Liver (tissue), 9 donors: ENCODE measurements around the gene HEXIM1. TPM values are rescaled to one million over a fixed set of nuclear protein-coding genes. Genes with fewer than 3 reads are reported as not detected.

Source experiments
- DNase-seq: peaks from one replicate; pipeline ENCODE4 v3.0.0-alpha.2; 2017; ENCODE audit warnings: low spot score
- H3K27ac ChIP-seq, 2 donors: one replicate each; pipeline ENCODE4 v1.7.0; 2013; ENCODE audit warnings: inconsistent platforms in 2 of 2, low read length in 2 of 2, control low read depth in 1 of 2, low read depth in 1 of 2, mild to moderate bottlenecking in 1 of 2
- H3K27me3 ChIP-seq, 4 donors: one replicate each; pipeline versions ENCODE4 v1.6.1 to v1.7.0; 2013; ENCODE audit warnings: low read length in 3 of 4, inconsistent platforms in 1 of 4, mild to moderate bottlenecking in 1 of 4, moderate library complexity in 1 of 4; ENCODE audit not compliant: control insufficient read depth in 4 of 4, insufficient read depth in 4 of 4
- H3K36me3 ChIP-seq, 4 donors: one replicate each; pipeline versions ENCODE4 v1.6.1 to v1.7.0; 2013; ENCODE audit warnings: low read length in 3 of 4, mild to moderate bottlenecking in 3 of 4, low read depth in 1 of 4, moderate library complexity in 1 of 4; ENCODE audit not compliant: control insufficient read depth in 4 of 4, insufficient read depth in 3 of 4
- H3K4me1 ChIP-seq, 4 donors: one replicate each; pipeline versions ENCODE4 v1.6.1 to v1.7.0; 2013; ENCODE audit warnings: low read length in 3 of 4, mild to moderate bottlenecking in 3 of 4, moderate library complexity in 1 of 4; ENCODE audit not compliant: control insufficient read depth in 4 of 4, insufficient read depth in 4 of 4
- H3K4me3 ChIP-seq, 3 donors: one replicate each; pipeline versions ENCODE4 v1.6.1 to v1.7.0; 2013; ENCODE audit warnings: low read length in 3 of 3, control low read depth in 1 of 3, low read depth in 1 of 3, mild to moderate bottlenecking in 1 of 3
- H3K9ac ChIP-seq, 2 donors: one replicate each; pipeline ENCODE4 v1.7.0; 2013; ENCODE audit warnings: low read length in 2 of 2, mild to moderate bottlenecking in 2 of 2, moderate library complexity in 2 of 2, control low read depth in 1 of 2, low read depth in 1 of 2
- H3K9me3 ChIP-seq, 4 donors: one replicate each; pipeline versions ENCODE4 v1.6.1 to v1.7.0; 2013; ENCODE audit warnings: low read length in 3 of 4; ENCODE audit not compliant: control insufficient read depth in 4 of 4
- EGR1 ChIP-seq, 2 donors: IDR thresholded peaks; 2 replicates each; pipeline ENCODE4 v1.6.1; 2016 to 2018; ENCODE audit warnings: antibody characterized with exemption in 2 of 2, low read depth in 2 of 2
- FOXA1 ChIP-seq: IDR thresholded peaks from 2 replicates; pipeline ENCODE4 v1.6.1; 2016; ENCODE audit warnings: antibody characterized with exemption
- FOXA2 ChIP-seq: IDR thresholded peaks from 2 replicates; pipeline ENCODE4 v1.6.1; 2016; ENCODE audit warnings: antibody characterized with exemption
- GABPA ChIP-seq, 2 donors: IDR thresholded peaks in 1 of 2; conservative IDR thresholded peaks in 1 of 2; 2 replicates each; pipeline ENCODE4 v1.6.1; 2016; ENCODE audit warnings: antibody characterized with exemption in 2 of 2, mild to moderate bottlenecking in 1 of 2, moderate library complexity in 1 of 2
- HNF4A ChIP-seq, 2 donors: conservative IDR thresholded peaks; 2 replicates each; pipeline ENCODE4 v1.6.1; 2016; ENCODE audit warnings: antibody characterized with exemption in 2 of 2, mild to moderate bottlenecking in 2 of 2
- HNF4G ChIP-seq: IDR thresholded peaks from 2 replicates; pipeline ENCODE4 v1.6.1; 2016; ENCODE audit warnings: antibody characterized with exemption
- JUND ChIP-seq, 2 donors: IDR thresholded peaks; 2 replicates each; pipeline ENCODE4 v1.6.1; 2016; ENCODE audit warnings: antibody characterized with exemption in 2 of 2
- NR2F2 ChIP-seq: IDR thresholded peaks from 2 replicates; pipeline ENCODE4 v1.6.1; 2016; ENCODE audit warnings: antibody characterized with exemption
- RAD21 ChIP-seq, 2 donors: IDR thresholded peaks; 2 replicates each; pipeline ENCODE4 v1.6.1; 2016; ENCODE audit warnings: antibody characterized with exemption in 2 of 2, mild to moderate bottlenecking in 2 of 2
- RXRA ChIP-seq, 2 donors: IDR thresholded peaks; 2 replicates each; pipeline ENCODE4 v1.6.1; 2017 to 2018; ENCODE audit warnings: antibody characterized with exemption in 2 of 2, mild to moderate bottlenecking in 1 of 2
- SP1 ChIP-seq: IDR thresholded peaks from 2 replicates; pipeline ENCODE4 v1.6.1; 2018; ENCODE audit warnings: antibody characterized with exemption, mild to moderate bottlenecking
- TAF1 ChIP-seq: conservative IDR thresholded peaks from 2 replicates; pipeline ENCODE4 v1.6.1; 2016; ENCODE audit warnings: antibody characterized with exemption, mild to moderate bottlenecking
- YY1 ChIP-seq: IDR thresholded peaks from 2 replicates; pipeline ENCODE4 v1.6.1; 2016; ENCODE audit warnings: antibody characterized with exemption, mild to moderate bottlenecking
- WGBS: extraction: QIAGEN DNeasy Blood & Tissue Kit; methylation state at CpG from one replicate; pipeline ENCODE4 v1.1.7; 2013; 5-methylcytosine and 5-hydroxymethylcytosine counted together
- polyA plus RNA-seq, 2 donors: library from polyadenylated mRNA; stranded (reverse) in 1 of 2; unstranded in 1 of 2; fragments of 200-250 nt in 1 of 2; fragments of >200 nt in 1 of 2; fragmentation: Nextera tagmentation in 1 of 2; extraction: Ambion mirVana in 1 of 2; gene quantifications; one replicate each; pipeline versions ENCODE4 v1.2.1 to v1.2.3, GENCODE V29; 2013 to 2015
- total RNA-seq, 2 donors: library from RNA; depleted of rRNA; stranded (reverse); fragments of >200 nt; gene quantifications; one replicate each; pipeline ENCODE4 v1.2.3, GENCODE V29; 2014
- TF ChIP-seq, protein P1 (sequence below): IDR thresholded peaks from 2 replicates; pipeline ENCODE4 v1.6.1; 2016; ENCODE audit warnings: antibody characterized with exemption
- TF ChIP-seq, protein P2 (sequence below): IDR thresholded peaks from 2 replicates; pipeline ENCODE4 v1.6.1; 2016; ENCODE audit warnings: antibody characterized with exemption
- TF ChIP-seq, protein P3 (sequence below): fragments of 150-350 bp; IDR thresholded peaks from 2 replicates; pipeline ENCODE4 v1.5.1; 2017; ENCODE audit warnings: improper control_type of control experiment, low read depth, low read length; ENCODE audit not compliant: missing input control
- TF ChIP-seq, protein P4 (sequence below): IDR thresholded peaks from 2 replicates; pipeline ENCODE4 v1.6.1; 2016; ENCODE audit warnings: antibody characterized with exemption
- TF ChIP-seq, protein P5 (sequence below): IDR thresholded peaks from 2 replicates; pipeline ENCODE4 v1.6.1; 2016; ENCODE audit warnings: antibody characterized with exemption, mild to moderate bottlenecking
- donor health status: healthy.
- donor health status: healthy.
- donor health status: healthy.
- donor health status: healthy.
- donor health status: healthy.

The HEXIM1 gene
- total and polyA plus RNA-seq, 4 donors, result 7.4 to 14.3 (median 12.3) TPM

DNA sequence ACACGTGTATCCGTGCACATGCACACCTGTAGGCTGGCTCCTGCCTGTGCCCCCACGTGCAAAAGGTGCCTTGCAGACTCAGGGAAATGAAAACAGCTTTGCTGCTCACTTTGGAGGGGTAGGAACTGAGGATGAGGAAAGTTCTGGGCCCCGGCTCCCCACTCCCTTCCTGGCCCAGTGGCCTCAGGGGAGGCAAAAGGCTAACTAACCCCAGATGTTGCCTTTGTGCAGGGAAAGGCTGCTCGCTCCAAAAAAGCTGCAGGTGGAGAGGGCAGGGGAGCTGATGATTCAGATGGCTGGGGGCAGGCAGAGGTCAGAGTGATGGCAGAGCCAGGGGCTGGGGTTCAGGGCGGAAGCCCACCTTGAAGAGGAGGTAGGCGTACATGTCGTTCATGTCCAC is 28.3 kb upstream of the HEXIM1 start:
- TF ChIP-seq TAF1, result no peak
- no peak for TF ChIP-seq HNF4A (conservative IDR thresholded peaks at IDR 0.05)
- TF ChIP-seq SP1, result no peak
- no peak for TF ChIP-seq RXRA (IDR thresholded peaks at IDR 0.05)
- TF ChIP-seq RAD21 (IDR thresholded peaks at IDR 0.05), result no peak
- Histone ChIP-seq H3K9me3 (no peaks in the 10 kb centered on the region), H3K27ac (no peak overlapping the region), H3K27me3 (no peaks in the 10 kb centered on the region), H3K36me3 (no peaks in the 10 kb centered on the region), H3K4me3 (no peak overlapping the region), H3K4me1 (no peaks in the 10 kb centered on the region), H3K9ac (no peak overlapping the region)
- no peak for DNase-seq
- 95% methylated on average over 8 of the region's 8 CpGs for WGBS

DNA sequence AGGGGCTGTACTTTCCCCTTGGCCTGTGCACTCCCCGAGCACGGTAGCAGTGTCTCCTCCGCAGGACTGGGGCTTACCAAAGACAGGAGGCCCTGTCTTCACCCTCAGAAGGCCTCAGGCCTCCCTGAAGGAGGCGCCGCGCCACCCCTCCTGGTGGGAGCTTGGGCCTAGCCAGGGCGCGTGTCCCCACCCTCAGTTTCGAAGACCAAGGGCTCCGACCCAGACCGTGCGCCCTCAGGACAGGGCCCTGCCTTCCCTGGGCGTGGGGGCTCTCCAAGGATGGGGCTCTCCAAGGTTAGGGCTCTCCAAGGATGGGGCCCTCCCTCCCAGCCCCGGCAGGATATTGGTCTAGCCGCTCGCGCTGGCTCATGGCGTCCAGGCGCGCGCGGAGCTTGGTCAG is 27.7 kb upstream of the HEXIM1 start:
- Histone ChIP-seq H3K27me3 (no peaks in the 10 kb centered on the region), H3K9ac (no peak overlapping the region), H3K36me3 (no peaks in the 10 kb centered on the region), H3K4me1 (no peaks in the 10 kb centered on the region), H3K27ac (no peak overlapping the region), H3K4me3 (no peak overlapping the region), H3K9me3 (no peaks in the 10 kb centered on the region)
- WGBS, result 87% methylated on average over 22 of the region's 22 CpGs
- no peak for DNase-seq
- TF ChIP-seq SP1, result no peak
- TF ChIP-seq, protein P1, sequence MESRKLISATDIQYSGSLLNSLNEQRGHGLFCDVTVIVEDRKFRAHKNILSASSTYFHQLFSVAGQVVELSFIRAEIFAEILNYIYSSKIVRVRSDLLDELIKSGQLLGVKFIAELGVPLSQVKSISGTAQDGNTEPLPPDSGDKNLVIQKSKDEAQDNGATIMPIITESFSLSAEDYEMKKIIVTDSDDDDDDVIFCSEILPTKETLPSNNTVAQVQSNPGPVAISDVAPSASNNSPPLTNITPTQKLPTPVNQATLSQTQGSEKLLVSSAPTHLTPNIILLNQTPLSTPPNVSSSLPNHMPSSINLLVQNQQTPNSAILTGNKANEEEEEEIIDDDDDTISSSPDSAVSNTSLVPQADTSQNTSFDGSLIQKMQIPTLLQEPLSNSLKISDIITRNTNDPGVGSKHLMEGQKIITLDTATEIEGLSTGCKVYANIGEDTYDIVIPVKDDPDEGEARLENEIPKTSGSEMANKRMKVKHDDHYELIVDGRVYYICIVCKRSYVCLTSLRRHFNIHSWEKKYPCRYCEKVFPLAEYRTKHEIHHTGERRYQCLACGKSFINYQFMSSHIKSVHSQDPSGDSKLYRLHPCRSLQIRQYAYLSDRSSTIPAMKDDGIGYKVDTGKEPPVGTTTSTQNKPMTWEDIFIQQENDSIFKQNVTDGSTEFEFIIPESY, result no peak
- no peak for TF ChIP-seq NR2F2
- TF ChIP-seq, protein P2, sequence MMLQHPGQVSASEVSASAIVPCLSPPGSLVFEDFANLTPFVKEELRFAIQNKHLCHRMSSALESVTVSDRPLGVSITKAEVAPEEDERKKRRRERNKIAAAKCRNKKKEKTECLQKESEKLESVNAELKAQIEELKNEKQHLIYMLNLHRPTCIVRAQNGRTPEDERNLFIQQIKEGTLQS, result no peak
- no peak for TF ChIP-seq RAD21 (IDR thresholded peaks at IDR 0.05)
- no peak for TF ChIP-seq HNF4G
- no peak for TF ChIP-seq FOXA2
- TF ChIP-seq, protein P3, sequence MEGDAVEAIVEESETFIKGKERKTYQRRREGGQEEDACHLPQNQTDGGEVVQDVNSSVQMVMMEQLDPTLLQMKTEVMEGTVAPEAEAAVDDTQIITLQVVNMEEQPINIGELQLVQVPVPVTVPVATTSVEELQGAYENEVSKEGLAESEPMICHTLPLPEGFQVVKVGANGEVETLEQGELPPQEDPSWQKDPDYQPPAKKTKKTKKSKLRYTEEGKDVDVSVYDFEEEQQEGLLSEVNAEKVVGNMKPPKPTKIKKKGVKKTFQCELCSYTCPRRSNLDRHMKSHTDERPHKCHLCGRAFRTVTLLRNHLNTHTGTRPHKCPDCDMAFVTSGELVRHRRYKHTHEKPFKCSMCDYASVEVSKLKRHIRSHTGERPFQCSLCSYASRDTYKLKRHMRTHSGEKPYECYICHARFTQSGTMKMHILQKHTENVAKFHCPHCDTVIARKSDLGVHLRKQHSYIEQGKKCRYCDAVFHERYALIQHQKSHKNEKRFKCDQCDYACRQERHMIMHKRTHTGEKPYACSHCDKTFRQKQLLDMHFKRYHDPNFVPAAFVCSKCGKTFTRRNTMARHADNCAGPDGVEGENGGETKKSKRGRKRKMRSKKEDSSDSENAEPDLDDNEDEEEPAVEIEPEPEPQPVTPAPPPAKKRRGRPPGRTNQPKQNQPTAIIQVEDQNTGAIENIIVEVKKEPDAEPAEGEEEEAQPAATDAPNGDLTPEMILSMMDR, result no peak
- no peak for TF ChIP-seq GABPA (IDR thresholded peaks at IDR 0.05 in 1 of 2, conservative IDR thresholded peaks at IDR 0.05 in 1 of 2)
- no peak for TF ChIP-seq EGR1 (IDR thresholded peaks at IDR 0.05; ENCODE audit: low read depth in 2 of 2)
- TF ChIP-seq, protein P4, sequence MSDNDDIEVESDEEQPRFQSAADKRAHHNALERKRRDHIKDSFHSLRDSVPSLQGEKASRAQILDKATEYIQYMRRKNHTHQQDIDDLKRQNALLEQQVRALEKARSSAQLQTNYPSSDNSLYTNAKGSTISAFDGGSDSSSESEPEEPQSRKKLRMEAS, result no peak
- TF ChIP-seq FOXA1, result no peak
- TF ChIP-seq HNF4A (conservative IDR thresholded peaks at IDR 0.05), result no peak
- no peak for TF ChIP-seq RXRA (IDR thresholded peaks at IDR 0.05)
- no peak for TF ChIP-seq TAF1
- TF ChIP-seq JUND (IDR thresholded peaks at IDR 0.05), result no peak
- TF ChIP-seq YY1, result no peak
- TF ChIP-seq, protein P5, sequence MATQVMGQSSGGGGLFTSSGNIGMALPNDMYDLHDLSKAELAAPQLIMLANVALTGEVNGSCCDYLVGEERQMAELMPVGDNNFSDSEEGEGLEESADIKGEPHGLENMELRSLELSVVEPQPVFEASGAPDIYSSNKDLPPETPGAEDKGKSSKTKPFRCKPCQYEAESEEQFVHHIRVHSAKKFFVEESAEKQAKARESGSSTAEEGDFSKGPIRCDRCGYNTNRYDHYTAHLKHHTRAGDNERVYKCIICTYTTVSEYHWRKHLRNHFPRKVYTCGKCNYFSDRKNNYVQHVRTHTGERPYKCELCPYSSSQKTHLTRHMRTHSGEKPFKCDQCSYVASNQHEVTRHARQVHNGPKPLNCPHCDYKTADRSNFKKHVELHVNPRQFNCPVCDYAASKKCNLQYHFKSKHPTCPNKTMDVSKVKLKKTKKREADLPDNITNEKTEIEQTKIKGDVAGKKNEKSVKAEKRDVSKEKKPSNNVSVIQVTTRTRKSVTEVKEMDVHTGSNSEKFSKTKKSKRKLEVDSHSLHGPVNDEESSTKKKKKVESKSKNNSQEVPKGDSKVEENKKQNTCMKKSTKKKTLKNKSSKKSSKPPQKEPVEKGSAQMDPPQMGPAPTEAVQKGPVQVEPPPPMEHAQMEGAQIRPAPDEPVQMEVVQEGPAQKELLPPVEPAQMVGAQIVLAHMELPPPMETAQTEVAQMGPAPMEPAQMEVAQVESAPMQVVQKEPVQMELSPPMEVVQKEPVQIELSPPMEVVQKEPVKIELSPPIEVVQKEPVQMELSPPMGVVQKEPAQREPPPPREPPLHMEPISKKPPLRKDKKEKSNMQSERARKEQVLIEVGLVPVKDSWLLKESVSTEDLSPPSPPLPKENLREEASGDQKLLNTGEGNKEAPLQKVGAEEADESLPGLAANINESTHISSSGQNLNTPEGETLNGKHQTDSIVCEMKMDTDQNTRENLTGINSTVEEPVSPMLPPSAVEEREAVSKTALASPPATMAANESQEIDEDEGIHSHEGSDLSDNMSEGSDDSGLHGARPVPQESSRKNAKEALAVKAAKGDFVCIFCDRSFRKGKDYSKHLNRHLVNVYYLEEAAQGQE, result no peak
